ENCODE data around the gene MACF1. TPM values are rescaled to one million over a fixed set of nuclear protein-coding genes. Genes with fewer than 3 reads are reported as not detected.

The MACF1 gene
- total and polyA plus RNA-seq, 2 of the 13 experiments (the other 11 are each of a cell fraction or from before 2014, with no cell fraction given) = 36.7 to 65.4 TPM

DNA sequence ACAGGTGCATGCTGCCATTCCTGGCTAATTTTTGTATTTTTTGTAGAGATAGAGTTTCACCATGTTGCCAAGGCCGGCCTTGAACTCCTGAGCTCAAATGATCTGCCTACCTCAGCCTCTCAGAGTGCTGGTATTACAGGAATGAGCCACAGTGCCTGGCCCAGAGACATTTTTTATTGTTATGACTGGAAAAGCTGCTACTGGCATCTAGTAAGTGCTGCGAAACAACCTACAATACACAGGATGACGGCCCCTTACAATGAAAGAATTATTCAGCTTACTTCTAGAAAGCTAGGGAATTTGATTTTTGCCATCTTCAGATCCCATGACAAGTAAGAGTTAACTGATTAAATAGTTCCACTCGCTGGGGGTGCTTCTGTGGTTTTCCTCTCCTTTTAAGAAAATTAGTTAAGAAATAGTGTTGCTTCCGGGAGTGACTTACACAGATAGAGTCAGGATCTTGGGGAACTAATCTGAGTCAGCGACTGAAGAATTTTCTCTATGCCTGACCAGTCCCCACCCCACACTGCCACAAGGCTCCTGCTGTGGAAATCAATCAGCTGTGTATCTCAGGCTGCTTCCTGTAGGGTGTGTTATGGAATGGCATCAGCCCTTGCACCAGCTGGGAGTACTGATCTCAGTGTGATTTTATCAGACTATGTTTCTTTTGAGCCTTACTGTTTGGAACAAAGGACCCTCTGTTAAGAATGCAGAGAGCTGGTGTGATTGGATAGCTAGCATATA lies 194.0 kb downstream of the MACF1 start:
- Histone ChIP-seq H3K9me3 (ENCODE audit: low read length) (no peaks in the 10 kb centered on the region), H3K9ac (ENCODE audit: insufficient read depth, low read depth, low read length) (no peak overlapping the region), H3K4me3 (replicated peaks in 1 of 3; ENCODE audit: insufficient read depth in 1 of 3, low read depth in 2 of 3, low read length in 3 of 3) (no peak overlapping the region; a peak in 1 of 6 replicates), H3K4me1 (ENCODE audit: insufficient read depth, low read length) (peaks cover 46% of the 10 kb centered on the region), H3K36me3 (replicated peaks in 1 of 2; ENCODE audit: control insufficient read depth in 1 of 2, insufficient read depth in 2 of 2, low read length in 2 of 2) (peaks cover 0 to 1% of the 10 kb centered on the region in 2 experiments; a peak in 1 of 5 replicates), H3K4me2 (ENCODE audit: low read depth, low read length) (peak overlapping the region; percentile 16), H4K20me1 (ENCODE audit: insufficient read depth, low read length) (no peaks in the 10 kb centered on the region), H3K27me3 (ENCODE audit: control insufficient read depth in 1 of 2, insufficient read depth in 2 of 2, low read length in 2 of 2) (no peaks in the 10 kb centered on the region), H2AFZ (ENCODE audit: low read length) (no peak overlapping the region), H3K27ac (ENCODE audit: extremely low read length, insufficient read depth, low read length) (peak overlapping the region; percentile 70), H3K79me2 (ENCODE audit: insufficient read depth, low read length) (peaks cover 2% of the 10 kb centered on the region)
- ATAC-seq = peak; percentile 93
- intact Hi-C loops (cut with micrococcal nuclease; ENCODE audit: unreplicated experiment) = no loop called here
- in situ Hi-C loops (cut with HindIII; ENCODE audit: extremely low pct_ligation_motif_present, low pct_unique_long_range_greater_than_20kb) = no loop called here
- peak; percentile 72 for FAIRE-seq
- DNase-seq (ENCODE audit: low spot score) = peak; percentile 85
- BruUV-seq (replicated peaks) = no TSS peak
- 74% methylated on average over 6 of the region's 6 CpGs for WGBS (ENCODE audit: low lambda C conversion rate)
- ChIA-PET CTCF (ENCODE audit: low intra/inter-chr PET ratio, low total read pairs) (no interaction called here), POLR2A (interaction anchor here (3.5 kb wide), 1 partner anchor 11 kb away, joined by 41 read pairs; no protein-coding TSS in a partner anchor)
- TF ChIP-seq SALL1 (CRISPR knock-in tag; IDR thresholded peaks at IDR 0.05) (peak; percentile 37; the same call in 1 of the 2 replicates), ZNF703 (CRISPR knock-in tag; IDR thresholded peaks at IDR 0.05; ENCODE audit: borderline replicate concordance) (no peak), ETV5 (CRISPR knock-in tag; IDR thresholded peaks at IDR 0.05; ENCODE audit: borderline replicate concordance) (peak; percentile 76), TEAD3 (CRISPR knock-in tag; optimal IDR thresholded peaks at IDR 0.05; ENCODE audit: borderline replicate concordance) (peak; percentile 33), HMG20A (CRISPR knock-in tag; IDR thresholded peaks at IDR 0.05; ENCODE audit: borderline replicate concordance) (peak; percentile 10; the same call in 1 of the 2 replicates), TFAP4 (IDR thresholded peaks at IDR 0.05; ENCODE audit: borderline replicate concordance, low read depth) (peak; percentile 94), ZNF317 (CRISPR knock-in tag; IDR thresholded peaks at IDR 0.05) (peak; percentile 51; the same call in 1 of the 2 replicates), SOX13 (IDR thresholded peaks at IDR 0.05) (no peak), SOX13 (CRISPR knock-in tag; conservative IDR thresholded peaks at IDR 0.05 in 1 of 2, IDR thresholded peaks at IDR 0.05 in 1 of 2) (peak in 1 of 2 experiments; percentile 25; a peak in 1 of 4 replicates), ELF3 (CRISPR knock-in tag; IDR thresholded peaks at IDR 0.05) (peak; percentile 49; the same call in 1 of the 2 replicates), CREB1 (IDR thresholded peaks at IDR 0.05) (no peak), CREB1 (CRISPR knock-in tag; IDR thresholded peaks at IDR 0.05) (peak; percentile 18; the same call in 1 of the 2 replicates), ZNF652 (CRISPR knock-in tag; IDR thresholded peaks at IDR 0.05; ENCODE audit: borderline replicate concordance, low read depth) (peak; percentile 53; the same call in 1 of the 2 replicates), SIX1 (CRISPR knock-in tag; IDR thresholded peaks at IDR 0.05; ENCODE audit: borderline replicate concordance) (peak; percentile 28; the same call in 1 of the 2 replicates), ZSCAN30 (CRISPR knock-in tag; IDR thresholded peaks at IDR 0.05) (no peak), HNF4A (CRISPR knock-in tag; IDR thresholded peaks at IDR 0.05) (peak; percentile 35), MEIS2 (CRISPR knock-in tag; IDR thresholded peaks at IDR 0.05) (no peak), ZNF331 (CRISPR knock-in tag; IDR thresholded peaks at IDR 0.05) (0 out of 2 replicates have a peak, but pooled peaks have one; percentile 10)
- TF ChIP-seq, protein P1, sequence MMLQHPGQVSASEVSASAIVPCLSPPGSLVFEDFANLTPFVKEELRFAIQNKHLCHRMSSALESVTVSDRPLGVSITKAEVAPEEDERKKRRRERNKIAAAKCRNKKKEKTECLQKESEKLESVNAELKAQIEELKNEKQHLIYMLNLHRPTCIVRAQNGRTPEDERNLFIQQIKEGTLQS (CRISPR knock-in tag; IDR thresholded peaks at IDR 0.05) = peak; percentile 57
- TF ChIP-seq, protein P2, sequence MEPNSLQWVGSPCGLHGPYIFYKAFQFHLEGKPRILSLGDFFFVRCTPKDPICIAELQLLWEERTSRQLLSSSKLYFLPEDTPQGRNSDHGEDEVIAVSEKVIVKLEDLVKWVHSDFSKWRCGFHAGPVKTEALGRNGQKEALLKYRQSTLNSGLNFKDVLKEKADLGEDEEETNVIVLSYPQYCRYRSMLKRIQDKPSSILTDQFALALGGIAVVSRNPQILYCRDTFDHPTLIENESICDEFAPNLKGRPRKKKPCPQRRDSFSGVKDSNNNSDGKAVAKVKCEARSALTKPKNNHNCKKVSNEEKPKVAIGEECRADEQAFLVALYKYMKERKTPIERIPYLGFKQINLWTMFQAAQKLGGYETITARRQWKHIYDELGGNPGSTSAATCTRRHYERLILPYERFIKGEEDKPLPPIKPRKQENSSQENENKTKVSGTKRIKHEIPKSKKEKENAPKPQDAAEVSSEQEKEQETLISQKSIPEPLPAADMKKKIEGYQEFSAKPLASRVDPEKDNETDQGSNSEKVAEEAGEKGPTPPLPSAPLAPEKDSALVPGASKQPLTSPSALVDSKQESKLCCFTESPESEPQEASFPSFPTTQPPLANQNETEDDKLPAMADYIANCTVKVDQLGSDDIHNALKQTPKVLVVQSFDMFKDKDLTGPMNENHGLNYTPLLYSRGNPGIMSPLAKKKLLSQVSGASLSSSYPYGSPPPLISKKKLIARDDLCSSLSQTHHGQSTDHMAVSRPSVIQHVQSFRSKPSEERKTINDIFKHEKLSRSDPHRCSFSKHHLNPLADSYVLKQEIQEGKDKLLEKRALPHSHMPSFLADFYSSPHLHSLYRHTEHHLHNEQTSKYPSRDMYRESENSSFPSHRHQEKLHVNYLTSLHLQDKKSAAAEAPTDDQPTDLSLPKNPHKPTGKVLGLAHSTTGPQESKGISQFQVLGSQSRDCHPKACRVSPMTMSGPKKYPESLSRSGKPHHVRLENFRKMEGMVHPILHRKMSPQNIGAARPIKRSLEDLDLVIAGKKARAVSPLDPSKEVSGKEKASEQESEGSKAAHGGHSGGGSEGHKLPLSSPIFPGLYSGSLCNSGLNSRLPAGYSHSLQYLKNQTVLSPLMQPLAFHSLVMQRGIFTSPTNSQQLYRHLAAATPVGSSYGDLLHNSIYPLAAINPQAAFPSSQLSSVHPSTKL (CRISPR knock-in tag; IDR thresholded peaks at IDR 0.05) = 0 out of 2 replicates have a peak, but pooled peaks have one; percentile 34

All from HepG2 (cell line).